ENCODE data around the gene GCHFR. TPM values are rescaled to one million over a fixed set of nuclear protein-coding genes. Genes with fewer than 3 reads are reported as not detected.

The GCHFR gene
- total RNA-seq, 4 donors from 2014 or later: 39.4 to 70.3 (median 56.2) TPM

DNA sequence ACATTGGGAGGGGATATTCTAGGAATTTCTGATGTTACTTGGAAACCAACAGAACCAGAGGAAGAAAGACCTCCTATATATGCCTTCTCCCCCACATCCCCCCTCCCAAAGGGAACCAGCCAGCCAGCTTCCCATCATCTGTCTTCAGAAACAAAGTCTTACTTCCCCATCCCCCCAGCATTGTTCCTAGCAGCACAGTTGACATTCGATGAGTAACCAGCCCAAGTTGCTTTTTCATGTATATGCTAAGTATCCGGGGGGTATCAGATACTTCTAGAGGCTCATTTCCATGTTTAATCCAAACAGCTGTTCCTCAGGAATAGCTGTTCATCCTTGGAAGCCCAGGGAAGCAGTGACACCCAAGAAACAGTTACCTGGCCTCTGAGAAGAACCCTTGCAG is 24.8 kb upstream of the GCHFR start:
- H3K36me3 ChIP-seq: peaks cover 88% of the 10 kb centered on the region
- H3K27me3 ChIP-seq: no peaks in the 10 kb centered on the region
- no peak overlapping the region for H3K27ac ChIP-seq
- H3K4me3 ChIP-seq: no peak overlapping the region
- no peaks in the 10 kb centered on the region for H3K9me3 ChIP-seq
- TF ChIP-seq POLR2A (IDR thresholded peaks at IDR 0.05): no peak
- no peak for TF ChIP-seq EP300 (IDR thresholded peaks at IDR 0.05)
- no peak for TF ChIP-seq POLR2AphosphoS5 (IDR thresholded peaks at IDR 0.05)
- TF ChIP-seq, protein P1, sequence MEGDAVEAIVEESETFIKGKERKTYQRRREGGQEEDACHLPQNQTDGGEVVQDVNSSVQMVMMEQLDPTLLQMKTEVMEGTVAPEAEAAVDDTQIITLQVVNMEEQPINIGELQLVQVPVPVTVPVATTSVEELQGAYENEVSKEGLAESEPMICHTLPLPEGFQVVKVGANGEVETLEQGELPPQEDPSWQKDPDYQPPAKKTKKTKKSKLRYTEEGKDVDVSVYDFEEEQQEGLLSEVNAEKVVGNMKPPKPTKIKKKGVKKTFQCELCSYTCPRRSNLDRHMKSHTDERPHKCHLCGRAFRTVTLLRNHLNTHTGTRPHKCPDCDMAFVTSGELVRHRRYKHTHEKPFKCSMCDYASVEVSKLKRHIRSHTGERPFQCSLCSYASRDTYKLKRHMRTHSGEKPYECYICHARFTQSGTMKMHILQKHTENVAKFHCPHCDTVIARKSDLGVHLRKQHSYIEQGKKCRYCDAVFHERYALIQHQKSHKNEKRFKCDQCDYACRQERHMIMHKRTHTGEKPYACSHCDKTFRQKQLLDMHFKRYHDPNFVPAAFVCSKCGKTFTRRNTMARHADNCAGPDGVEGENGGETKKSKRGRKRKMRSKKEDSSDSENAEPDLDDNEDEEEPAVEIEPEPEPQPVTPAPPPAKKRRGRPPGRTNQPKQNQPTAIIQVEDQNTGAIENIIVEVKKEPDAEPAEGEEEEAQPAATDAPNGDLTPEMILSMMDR (IDR thresholded peaks at IDR 0.05): no peak
- H3K4me1 ChIP-seq: no peaks in the 10 kb centered on the region
- peak in 1 of 2 donors; percentile 31 for DNase-seq (ENCODE audit: low spot score in 2 of 2)
- 63% methylated on average over 2 of the region's 2 CpGs for WGBS

DNA sequence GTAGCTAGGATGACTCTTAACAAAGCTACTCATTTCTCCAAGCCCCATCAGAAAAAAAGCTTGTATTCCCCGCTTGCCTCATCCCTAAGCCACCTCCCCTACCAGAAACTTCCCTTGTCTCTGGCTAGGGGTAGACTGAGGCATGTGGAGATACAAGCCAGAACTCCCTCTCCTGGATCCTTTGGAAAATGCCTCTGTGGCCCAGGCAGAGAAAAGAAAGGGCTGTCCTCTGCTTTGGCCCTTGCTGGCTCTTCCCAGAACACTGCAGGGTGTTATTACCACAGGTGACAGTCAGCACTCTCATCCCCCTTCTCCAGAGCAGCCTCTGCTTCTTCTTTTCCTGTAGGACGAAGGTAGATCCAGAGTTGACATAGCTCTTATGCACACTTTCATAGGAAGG is 24.0 kb upstream of the GCHFR start:
- Histone ChIP-seq H3K36me3 (peaks cover 88% of the 10 kb centered on the region), H3K4me3 (no peak overlapping the region), H3K9me3 (no peaks in the 10 kb centered on the region), H3K4me1 (no peaks in the 10 kb centered on the region), H3K27me3 (no peaks in the 10 kb centered on the region), H3K27ac (no peak overlapping the region)
- WGBS: 88% methylated on average over 2 of the region's 2 CpGs
- peak in 1 of 2 donors; percentile 7 for DNase-seq (ENCODE audit: low spot score in 2 of 2)
- no peak for TF ChIP-seq POLR2AphosphoS5 (IDR thresholded peaks at IDR 0.05)
- no peak for TF ChIP-seq EP300 (IDR thresholded peaks at IDR 0.05)
- TF ChIP-seq POLR2A (IDR thresholded peaks at IDR 0.05): no peak
- TF ChIP-seq, protein P1 (IDR thresholded peaks at IDR 0.05): no peak

DNA sequence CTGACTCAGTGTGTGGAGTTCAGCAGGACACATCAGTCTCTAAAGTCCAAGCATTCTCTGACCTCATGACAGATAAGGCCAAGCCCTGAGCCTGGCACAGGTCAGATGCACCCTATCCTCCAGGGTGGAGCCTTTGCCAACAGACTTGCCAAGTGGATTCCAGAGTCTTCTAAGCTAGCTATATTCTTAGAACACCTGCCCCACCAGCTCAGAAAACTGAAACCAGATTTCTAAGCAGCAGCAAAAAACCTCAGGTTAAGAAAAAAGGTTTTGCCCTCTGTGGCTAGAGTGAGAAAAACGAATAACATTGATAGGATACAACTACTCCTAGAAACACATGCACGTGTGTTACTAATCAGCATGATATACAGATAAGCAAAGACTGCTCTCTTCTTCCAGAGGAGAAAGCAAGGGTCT is 20.4 kb upstream of the GCHFR start:
- Histone ChIP-seq H3K9me3 (no peaks in the 10 kb centered on the region), H3K27ac (no peak overlapping the region), H3K27me3 (no peaks in the 10 kb centered on the region), H3K4me3 (no peak overlapping the region), H3K4me1 (no peaks in the 10 kb centered on the region), H3K36me3 (peaks cover 66% of the 10 kb centered on the region)
- TF ChIP-seq EP300 (IDR thresholded peaks at IDR 0.05) (no peak), POLR2AphosphoS5 (IDR thresholded peaks at IDR 0.05) (no peak), POLR2A (IDR thresholded peaks at IDR 0.05) (no peak)
- TF ChIP-seq, protein P1 (IDR thresholded peaks at IDR 0.05): no peak
- 75% methylated on average over 2 of the region's 2 CpGs for WGBS
- peak; percentile 28 to 29 for DNase-seq (ENCODE audit: low spot score in 2 of 2)

DNA sequence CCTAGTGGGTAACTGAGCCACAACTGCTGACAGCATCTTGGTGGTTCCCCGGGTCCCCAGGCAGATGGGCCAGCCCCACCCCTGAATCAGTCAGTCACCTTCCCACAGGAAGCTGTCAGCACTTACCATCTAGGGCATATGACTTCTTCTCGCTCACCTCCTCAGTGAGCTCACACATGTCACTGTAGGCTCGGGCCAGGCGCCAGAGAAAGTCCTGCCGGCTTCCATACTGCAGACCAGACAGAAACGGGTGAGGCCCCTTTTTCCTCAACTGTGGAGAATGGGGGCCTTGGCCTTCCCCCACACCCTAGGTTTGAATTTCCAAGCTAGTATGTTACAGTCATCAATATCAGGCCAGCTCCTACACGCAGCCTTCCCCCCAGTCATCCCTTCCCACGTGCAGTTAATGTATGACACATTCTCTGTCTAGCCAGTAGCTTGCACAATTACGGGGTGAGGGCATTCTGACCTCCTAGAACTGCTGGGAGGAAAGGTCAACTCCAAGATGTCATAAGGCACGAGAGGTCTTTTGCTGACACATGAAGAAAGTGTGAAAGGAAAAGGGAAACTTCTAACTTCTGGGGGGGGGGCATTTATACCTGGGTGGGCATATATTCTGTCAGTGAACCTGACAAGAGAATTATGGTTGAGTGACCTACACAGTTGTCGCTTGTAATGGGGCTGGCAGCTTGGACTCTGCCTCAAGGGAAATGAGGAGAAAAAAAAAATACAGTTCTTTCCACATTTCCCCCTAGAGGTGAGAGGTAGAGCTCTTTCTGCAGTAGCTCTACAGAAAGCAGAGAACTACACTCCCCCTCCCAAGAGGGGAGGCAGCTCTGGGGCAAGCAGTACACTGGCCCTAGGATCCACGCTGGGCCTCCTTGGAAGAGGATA is 19.7 kb upstream of the GCHFR start:
- peaks cover 66% of the 10 kb centered on the region for H3K36me3 ChIP-seq
- no peaks in the 10 kb centered on the region for H3K27me3 ChIP-seq
- no peaks in the 10 kb centered on the region for H3K4me1 ChIP-seq
- peak; percentile 46 to 48 for DNase-seq (ENCODE audit: low spot score in 2 of 2)
- TF ChIP-seq, protein P1 (IDR thresholded peaks at IDR 0.05): no peak
- no peak for TF ChIP-seq EP300 (IDR thresholded peaks at IDR 0.05)
- no peak for TF ChIP-seq POLR2AphosphoS5 (IDR thresholded peaks at IDR 0.05)
- TF ChIP-seq POLR2A (IDR thresholded peaks at IDR 0.05): no peak
- no peak overlapping the region for H3K27ac ChIP-seq
- WGBS: 74% methylated on average over 12 of the region's 12 CpGs
- no peak overlapping the region for H3K4me3 ChIP-seq
- no peaks in the 10 kb centered on the region for H3K9me3 ChIP-seq

DNA sequence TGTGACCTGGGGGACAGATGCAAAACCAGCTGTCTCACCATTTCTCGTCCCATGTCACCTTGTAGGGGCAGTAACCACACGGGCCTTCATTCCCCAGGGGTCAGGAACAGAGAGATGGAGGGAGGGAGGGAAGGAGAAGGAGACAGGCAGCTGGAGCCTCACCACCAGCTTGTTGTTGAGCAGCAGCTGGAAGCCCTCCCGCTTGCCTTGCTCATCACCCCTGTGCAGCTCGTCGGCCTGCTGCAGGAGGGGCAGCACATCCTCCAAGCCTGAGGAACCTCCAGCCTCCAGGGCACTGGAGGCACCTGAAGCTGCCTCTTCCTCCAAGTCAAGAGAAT is 19.1 kb upstream of the GCHFR start:
- no peak overlapping the region for H3K27ac ChIP-seq
- WGBS: 77% methylated on average over 5 of the region's 5 CpGs

More for the DNA sequence above, 19.1 kb upstream of the GCHFR start:
- peak; percentile 21 to 54 for DNase-seq (ENCODE audit: low spot score in 2 of 2)
- no peaks in the 10 kb centered on the region for H3K4me1 ChIP-seq
- H3K27me3 ChIP-seq: no peaks in the 10 kb centered on the region
- H3K4me3 ChIP-seq: no peak overlapping the region
- TF ChIP-seq POLR2A (IDR thresholded peaks at IDR 0.05) (no peak), EP300 (IDR thresholded peaks at IDR 0.05) (no peak), POLR2AphosphoS5 (IDR thresholded peaks at IDR 0.05) (no peak)
- TF ChIP-seq, protein P1 (IDR thresholded peaks at IDR 0.05): no peak
- H3K9me3 ChIP-seq: no peaks in the 10 kb centered on the region
- peaks cover 66% of the 10 kb centered on the region for H3K36me3 ChIP-seq

Measured in suprapubic skin (tissue), 4 donors.